HepG2 (cell line): ENCODE results near the gene NKIRAS1. TPM values are rescaled to one million over a fixed set of nuclear protein-coding genes. Genes with fewer than 3 reads are reported as not detected.
A peak's percentile ranks its signal among the peaks of the same experiment; 100 is the strongest.

Experiments
- ATAC-seq: fragments of 200-7000 bp; cut with Tn5 transposase; 3 replicates; pipeline ENCODE4 v1.9.1; 2020; ENCODE audit warnings: mild to moderate bottlenecking, moderate library complexity
- BruUV-seq: library from RNA; stranded (reverse); fragments of 400-500 nt; replicated peaks from 2 replicates; lab custom pipeline; 2021; lab: Mats Ljungman, UMichigan
- CTCF ChIA-PET: fragments of 300-600 bp; formaldehyde crosslinking; extraction: SDS; loops from one replicate; lab custom pipeline; 2021; ENCODE audit warnings: low total read pairs, inconsistent platforms, low intra/inter-chr PET ratio; lab: Yijun Ruan, JAX
- POLR2A ChIA-PET: fragments of 350-600 bp; sonication (Branson Sonifier 250); formaldehyde crosslinking; loops from one replicate; lab custom pipeline; 2020; ENCODE audit warnings: antibody characterized with exemption, inconsistent platforms; lab: Yijun Ruan, JAX
- DNase-seq: peaks from one replicate; pipeline ENCODE4 v3.0.0-alpha.2; 2015; ENCODE audit warnings: low spot score
- FAIRE-seq: peaks from 3 replicates; lab custom pipeline; 2011; peaks lifted over from hg19 to GRCh38; lab: Jason Lieb, UNC
- H2AFZ ChIP-seq: one replicate; pipeline ENCODE4 v1.6.1; 2011; ENCODE audit warnings: low read length, inconsistent platforms
- H3K27ac ChIP-seq: fragments of 300-600 bp; 3 replicates; pipeline ENCODE4 v1.8.0; 2011; ENCODE audit warnings: mixed run types, mild to moderate bottlenecking, mixed read lengths, low read length, inconsistent platforms; ENCODE audit not compliant: insufficient read depth; ENCODE audit errors: extremely low read length
- H3K27me3 ChIP-seq, 2 experiments: fragments of 200-600 bp in 1 of 2; 2 replicates in 1 of 2; 3 replicates in 1 of 2; pipeline versions ENCODE4 v1.6.0 to v1.8.0; 2011; ENCODE audit warnings: low read length in 2 of 2, mild to moderate bottlenecking in 2 of 2, moderate library complexity in 2 of 2, inconsistent platforms in 1 of 2; ENCODE audit not compliant: insufficient read depth in 2 of 2, control insufficient read depth in 1 of 2
- H3K36me3 ChIP-seq, 2 experiments: fragments of 200-600 bp in 1 of 2; replicated peaks in 1 of 2; 2 replicates in 1 of 2; 3 replicates in 1 of 2; pipeline versions ENCODE4 v1.5.1 to v1.8.0; 2011; ENCODE audit warnings: low read length in 2 of 2, inconsistent platforms in 1 of 2; ENCODE audit not compliant: insufficient read depth in 2 of 2, control insufficient read depth in 1 of 2
- H3K4me1 ChIP-seq: 2 replicates; pipeline ENCODE4 v1.5.1; 2012; ENCODE audit warnings: low read length, inconsistent platforms; ENCODE audit not compliant: insufficient read depth
- H3K4me2 ChIP-seq: 2 replicates; pipeline ENCODE4 v1.6.0; 2011; ENCODE audit warnings: low read depth, low read length, inconsistent platforms
- H3K4me3 ChIP-seq, 3 experiments: fragments of 200-600 bp in 1 of 3; sonication (generic), shearing (Covaris generic) in 1 of 3; replicated peaks in 1 of 3; 2 replicates each; pipeline ENCODE4 v1.5.1; 2011 to 2016; ENCODE audit warnings: low read length in 3 of 3, inconsistent platforms in 2 of 3, low read depth in 2 of 3, mild to moderate bottlenecking in 2 of 3, control low read depth in 1 of 3, mixed read lengths in 1 of 3; ENCODE audit not compliant: insufficient read depth in 1 of 3
- H3K79me2 ChIP-seq: one replicate; pipeline ENCODE4 v1.6.1; 2011; ENCODE audit warnings: low read length, inconsistent platforms; ENCODE audit not compliant: insufficient read depth
- H3K9ac ChIP-seq: 2 replicates; pipeline ENCODE4 v1.6.0; 2011; ENCODE audit warnings: mild to moderate bottlenecking, low read depth, low read length, inconsistent platforms; ENCODE audit not compliant: insufficient read depth
- H3K9me3 ChIP-seq: 2 replicates; pipeline ENCODE4 v1.5.1; 2012; ENCODE audit warnings: mild to moderate bottlenecking, low read length
- H4K20me1 ChIP-seq: 2 replicates; pipeline ENCODE4 v1.6.0; 2011; ENCODE audit warnings: inconsistent platforms, mild to moderate bottlenecking, low read length, moderate library complexity; ENCODE audit not compliant: insufficient read depth
- DNMT3B ChIP-seq: conservative IDR thresholded peaks from 2 replicates; pipeline ENCODE4 v1.6.1; 2016; ENCODE audit warnings: missing biosample characterization, control low read depth
- HMG20A ChIP-seq: IDR thresholded peaks from 2 replicates; pipeline ENCODE4 v1.6.1; 2016; ENCODE audit warnings: borderline replicate concordance
- KLF12 ChIP-seq: sonication (generic); formaldehyde crosslinking; IDR thresholded peaks from 2 replicates; pipeline ENCODE4 v1.4.0; 2020; ENCODE audit warnings: missing genetic modification reagents, borderline replicate concordance
- NFRKB ChIP-seq: fragments of 450-650 bp; IDR thresholded peaks from 2 replicates; pipeline ENCODE4 v1.6.1; 2017
- POLR2A ChIP-seq, 2 experiments: IDR thresholded peaks; 2 replicates each; pipeline ENCODE4 v1.6.1; 2011; ENCODE audit warnings: low read depth in 2 of 2, low read length in 2 of 2, mild to moderate bottlenecking in 1 of 2, moderate library complexity in 1 of 2; ENCODE audit not compliant: insufficient read depth in 1 of 2
- POLR2G ChIP-seq: fragments of 200-400 bp; formaldehyde crosslinking; IDR thresholded peaks from 2 replicates; pipeline ENCODE4 v1.6.1; 2018; ENCODE audit warnings: mild to moderate bottlenecking, low read depth, low read length, moderate library complexity
- RBM22 ChIP-seq: fragments of 200-400 bp; formaldehyde crosslinking; optimal IDR thresholded peaks from 2 replicates; pipeline ENCODE3; 2017; ENCODE audit warnings: mild to moderate bottlenecking, low read length, moderate library complexity
- SAP130 ChIP-seq: IDR thresholded peaks from 2 replicates; pipeline ENCODE4 v1.6.1; 2016; ENCODE audit warnings: low read depth
- SP5 ChIP-seq: IDR thresholded peaks from 2 replicates; pipeline ENCODE4 v1.6.1; 2016; ENCODE audit warnings: low read depth, borderline replicate concordance
- TEAD2 ChIP-seq: sonication (generic); formaldehyde crosslinking; IDR thresholded peaks from 2 replicates; pipeline ENCODE4 v1.9.0; 2021; ENCODE audit warnings: missing genetic modification reagents
- U2AF2 ChIP-seq: fragments of 200-400 bp; formaldehyde crosslinking; IDR thresholded peaks from 2 replicates; pipeline ENCODE4 v1.6.1; 2017; ENCODE audit warnings: low read depth, mild to moderate bottlenecking, low read length
- ZBTB20 ChIP-seq: sonication (generic); formaldehyde crosslinking; IDR thresholded peaks from 2 replicates; pipeline ENCODE4 v1.8.1; 2023; ENCODE audit warnings: missing genetic modification reagents, low read depth, mild to moderate bottlenecking, borderline replicate concordance
- ZBTB7A ChIP-seq: sonication (generic); formaldehyde crosslinking; IDR thresholded peaks from 2 replicates; pipeline ENCODE4 v1.8.0; 2022; ENCODE audit warnings: mild to moderate bottlenecking, missing genetic modification reagents
- ZC3H4 ChIP-seq: sonication (generic); formaldehyde crosslinking; IDR thresholded peaks from 2 replicates; pipeline ENCODE4 v1.4.0; 2020; ENCODE audit warnings: missing genetic modification reagents, borderline replicate concordance
- ZKSCAN5 ChIP-seq: sonication (generic); formaldehyde crosslinking; IDR thresholded peaks from 2 replicates; pipeline ENCODE4 v1.5.1; 2020; ENCODE audit warnings: mild to moderate bottlenecking, missing genetic modification reagents
- ZNF326 ChIP-seq: sonication (generic); formaldehyde crosslinking; IDR thresholded peaks from 2 replicates; pipeline ENCODE4 v1.4.0; 2020; ENCODE audit warnings: missing genetic modification reagents, borderline replicate concordance
- ZNF549 ChIP-seq: sonication (generic); formaldehyde crosslinking; IDR thresholded peaks from 2 replicates; pipeline ENCODE4 v1.5.0; 2020; ENCODE audit warnings: missing genetic modification reagents
- ZNF773 ChIP-seq: sonication (generic); formaldehyde crosslinking; IDR thresholded peaks from 2 replicates; pipeline ENCODE4 v1.4.0; 2020; ENCODE audit warnings: missing genetic modification reagents, borderline replicate concordance
- WGBS: methylation state at CpG from one replicate; pipeline ENCODE4 v1.1.6; 2017; ENCODE audit warnings: low lambda C conversion rate; 5-methylcytosine and 5-hydroxymethylcytosine counted together
- in situ Hi-C: cut with HindIII; loops from 2 replicates; pipeline ENCODE4 v1.10.0; 2017; ENCODE audit warnings: low pct_unique_long_range_greater_than_20kb; ENCODE audit not compliant: extremely low pct_ligation_motif_present
- intact Hi-C: fragments of 100-400 bp; cut with micrococcal nuclease; formaldehyde crosslinking; loops from one replicate; pipeline ENCODE4 v1.10.0; 2022; ENCODE audit not compliant: unreplicated experiment
- polyA plus RNA-seq, 8 experiments: library from polyadenylated mRNA; depleted of rRNA in 3 of 8; stranded (reverse) in 7 of 8; unstranded in 1 of 8; fragments of >200 nt; fragmentation: Illumina TruSeq in 4 of 8; extraction: Trizol in 4 of 8; gene quantifications; 2 replicates each; pipeline versions ENCODE4 v1.2.1 to v1.2.3, GENCODE V29; 2011 to 2016; ENCODE audit warnings: low read depth in 4 of 8, missing spikeins in 1 of 8, mixed read lengths in 1 of 8; ENCODE audit not compliant: insufficient read depth in 1 of 8
- total RNA-seq, 5 experiments: library from RNA; depleted of rRNA; stranded (reverse); fragments of >200 nt; fragmentation: Illumina TruSeq; extraction: Trizol; gene quantifications; 2 replicates each; pipeline ENCODE4 v1.2.3, GENCODE V29; 2016; ENCODE audit warnings: low read depth in 1 of 5
- TF ChIP-seq, protein P1 (sequence below): sonication (generic); formaldehyde crosslinking; IDR thresholded peaks from 2 replicates; pipeline ENCODE4 v1.4.0; 2020; ENCODE audit warnings: missing genetic modification reagents
- TF ChIP-seq, protein P2 (sequence below): IDR thresholded peaks from 2 replicates; pipeline ENCODE4 v1.6.1; 2016; ENCODE audit warnings: missing biosample characterization, missing genetic modification reagents, low read depth
- TF ChIP-seq, protein P3 (sequence below): sonication (generic); formaldehyde crosslinking; IDR thresholded peaks from 2 replicates; pipeline ENCODE4 v1.4.0; 2020; ENCODE audit warnings: missing genetic modification reagents, borderline replicate concordance

Gene NKIRAS1
- total and polyA plus RNA-seq, 2 of the 13 experiments (the other 11 are each of a cell fraction or from before 2014, with no cell fraction given): 4.3 to 8.0 TPM

- TF ChIP-seq U2AF2 (no peak), ZNF549 (no peak), TEAD2 (CRISPR knock-in tag) (no peak), ZBTB20 (CRISPR knock-in tag) (no peak), ZBTB7A (CRISPR knock-in tag) (no peak), NFRKB (no peak), POLR2A (IDR thresholded peaks at IDR 0.05; ENCODE audit: insufficient read depth in 1 of 2, low read depth in 2 of 2, low read length in 2 of 2) (peak; percentile 51 to 61; a peak in 3 of 4 replicates), ZKSCAN5 (CRISPR knock-in tag) (no peak), ZNF773 (CRISPR knock-in tag) (no peak), SAP130 (no peak)
These were observed 4.3 kb upstream of the NKIRAS1 start (continued) for GRCh38 chr3:23921052-23921511.

DNA sequence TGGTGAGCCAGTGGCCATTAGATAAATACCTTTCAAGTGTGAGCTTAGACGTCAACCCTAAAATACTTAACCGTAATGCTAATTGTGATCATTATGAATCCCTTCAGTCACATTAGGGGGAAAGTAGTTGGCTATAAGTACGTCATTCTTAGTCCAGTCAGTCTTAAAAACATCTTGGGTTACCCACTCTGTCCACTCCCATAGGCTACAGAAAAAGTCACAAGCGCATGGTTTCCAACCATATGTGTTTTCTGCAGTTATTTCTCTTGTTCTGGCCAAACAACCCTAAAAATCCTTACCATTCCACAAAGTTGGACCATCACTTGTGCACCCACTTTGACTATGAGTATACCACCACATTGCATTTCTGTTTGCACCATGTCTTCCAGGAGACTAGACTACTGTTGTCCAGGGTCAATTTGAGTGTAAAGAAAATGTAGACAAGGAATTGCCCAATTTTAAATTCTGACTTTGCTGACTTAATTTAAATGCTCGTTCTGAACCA is 3.4 kb upstream of the NKIRAS1 start:
- DNase-seq (no peak), FAIRE-seq (no peak), ATAC-seq (no peak)
- Histone ChIP-seq H3K9ac (no peak overlapping the region), H4K20me1 (peaks cover 27% of the 10 kb centered on the region), H3K4me3 (no peak overlapping the region), H3K27me3 (no peaks in the 10 kb centered on the region; a peak in 1 of 5 replicates), H3K4me2 (peak overlapping the region; percentile 18; the same call in 1 of the 2 replicates), H3K36me3 (peaks cover 4 to 9% of the 10 kb centered on the region in 2 experiments; a peak in 4 of 5 replicates), H2AFZ (no peak overlapping the region), H3K9me3 (no peaks in the 10 kb centered on the region), H3K27ac (no peak overlapping the region), H3K4me1 (peaks cover 36% of the 10 kb centered on the region), H3K79me2 (peaks cover 33% of the 10 kb centered on the region)
- intact Hi-C loops (no loop called here), in situ Hi-C loops (no loop called here)
- no TSS peak for BruUV-seq
- ChIA-PET POLR2A (no interaction called here), CTCF (no interaction called here)
- 97% methylated on average over 5 of the region's 5 CpGs for WGBS
- TF ChIP-seq HMG20A (CRISPR knock-in tag): no peak
- TF ChIP-seq, protein P1, sequence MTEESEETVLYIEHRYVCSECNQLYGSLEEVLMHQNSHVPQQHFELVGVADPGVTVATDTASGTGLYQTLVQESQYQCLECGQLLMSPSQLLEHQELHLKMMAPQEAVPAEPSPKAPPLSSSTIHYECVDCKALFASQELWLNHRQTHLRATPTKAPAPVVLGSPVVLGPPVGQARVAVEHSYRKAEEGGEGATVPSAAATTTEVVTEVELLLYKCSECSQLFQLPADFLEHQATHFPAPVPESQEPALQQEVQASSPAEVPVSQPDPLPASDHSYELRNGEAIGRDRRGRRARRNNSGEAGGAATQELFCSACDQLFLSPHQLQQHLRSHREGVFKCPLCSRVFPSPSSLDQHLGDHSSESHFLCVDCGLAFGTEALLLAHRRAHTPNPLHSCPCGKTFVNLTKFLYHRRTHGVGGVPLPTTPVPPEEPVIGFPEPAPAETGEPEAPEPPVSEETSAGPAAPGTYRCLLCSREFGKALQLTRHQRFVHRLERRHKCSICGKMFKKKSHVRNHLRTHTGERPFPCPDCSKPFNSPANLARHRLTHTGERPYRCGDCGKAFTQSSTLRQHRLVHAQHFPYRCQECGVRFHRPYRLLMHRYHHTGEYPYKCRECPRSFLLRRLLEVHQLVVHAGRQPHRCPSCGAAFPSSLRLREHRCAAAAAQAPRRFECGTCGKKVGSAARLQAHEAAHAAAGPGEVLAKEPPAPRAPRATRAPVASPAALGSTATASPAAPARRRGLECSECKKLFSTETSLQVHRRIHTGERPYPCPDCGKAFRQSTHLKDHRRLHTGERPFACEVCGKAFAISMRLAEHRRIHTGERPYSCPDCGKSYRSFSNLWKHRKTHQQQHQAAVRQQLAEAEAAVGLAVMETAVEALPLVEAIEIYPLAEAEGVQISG (CRISPR knock-in tag): no peak
- peak; percentile 67 for TF ChIP-seq POLR2G
- no peak for TF ChIP-seq KLF12 (CRISPR knock-in tag)
- TF ChIP-seq ZC3H4 (CRISPR knock-in tag): peak; percentile 35; the same call in 1 of the 2 replicates
- TF ChIP-seq RBM22: peak; percentile 97
- TF ChIP-seq, protein P2, sequence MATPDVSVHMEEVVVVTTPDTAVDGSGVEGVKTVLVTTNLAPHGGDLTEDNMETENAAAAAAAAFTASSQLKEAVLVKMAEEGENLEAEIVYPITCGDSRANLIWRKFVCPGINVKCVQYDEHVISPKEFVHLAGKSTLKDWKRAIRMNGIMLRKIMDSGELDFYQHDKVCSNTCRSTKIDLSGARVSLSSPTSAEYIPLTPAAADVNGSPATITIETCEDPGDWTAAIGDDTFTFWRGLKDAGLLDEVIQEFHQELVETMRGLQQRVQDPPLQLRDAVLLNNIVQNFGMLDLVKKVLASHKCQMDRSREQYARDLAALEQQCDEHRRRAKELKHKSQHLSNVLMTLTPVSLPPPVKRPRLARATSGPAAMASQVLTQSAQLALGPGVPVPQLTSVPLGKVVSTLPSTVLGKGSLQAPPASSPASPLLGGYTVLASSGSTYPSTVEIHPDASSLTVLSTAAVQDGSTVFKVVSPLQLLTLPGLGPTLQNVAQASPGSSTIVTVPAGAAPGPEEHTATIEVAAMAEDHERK (CRISPR knock-in tag): no peak
- peak in 1 of 2 experiments; percentile 69; a peak in 2 of 4 replicates for TF ChIP-seq POLR2A (IDR thresholded peaks at IDR 0.05; ENCODE audit: insufficient read depth in 1 of 2, low read depth in 2 of 2, low read length in 2 of 2)
- no peak for TF ChIP-seq DNMT3B
- TF ChIP-seq, protein P3, sequence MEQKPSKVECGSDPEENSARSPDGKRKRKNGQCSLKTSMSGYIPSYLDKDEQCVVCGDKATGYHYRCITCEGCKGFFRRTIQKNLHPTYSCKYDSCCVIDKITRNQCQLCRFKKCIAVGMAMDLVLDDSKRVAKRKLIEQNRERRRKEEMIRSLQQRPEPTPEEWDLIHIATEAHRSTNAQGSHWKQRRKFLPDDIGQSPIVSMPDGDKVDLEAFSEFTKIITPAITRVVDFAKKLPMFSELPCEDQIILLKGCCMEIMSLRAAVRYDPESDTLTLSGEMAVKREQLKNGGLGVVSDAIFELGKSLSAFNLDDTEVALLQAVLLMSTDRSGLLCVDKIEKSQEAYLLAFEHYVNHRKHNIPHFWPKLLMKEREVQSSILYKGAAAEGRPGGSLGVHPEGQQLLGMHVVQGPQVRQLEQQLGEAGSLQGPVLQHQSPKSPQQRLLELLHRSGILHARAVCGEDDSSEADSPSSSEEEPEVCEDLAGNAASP (CRISPR knock-in tag): no peak
- no peak for TF ChIP-seq ZNF326 (CRISPR knock-in tag)
- TF ChIP-seq SP5: no peak
